PC-3 (cell line): ENCODE measurements around the gene TBK1. TPM values are rescaled to one million over a fixed set of nuclear protein-coding genes. Genes with fewer than 3 reads are reported as not detected.

ENCODE experiments used
- ATAC-seq: fragments of 200-7000 bp; cut with Tn5 transposase; 2 replicates; pipeline ENCODE4 v1.9.1; 2020; ENCODE audit warnings: mild to moderate bottlenecking, moderate library complexity
- BruUV-seq: library from RNA; stranded (reverse); fragments of 400-500 nt; replicated peaks from 2 replicates; lab custom pipeline; 2021; lab: Mats Ljungman, UMichigan
- CTCF ChIA-PET: fragments of 300-600 bp; sonication (Branson Sonifier 250); formaldehyde crosslinking; loops from one replicate; lab custom pipeline; 2022; ENCODE audit warnings: antibody characterized with exemption; lab: Charles Lee
- POLR2A ChIA-PET: fragments of 300-600 bp; sonication (Branson Sonifier 250); formaldehyde crosslinking; loops from one replicate; lab custom pipeline; 2022; ENCODE audit warnings: antibody characterized with exemption; ENCODE audit not compliant: unreplicated experiment; lab: Charles Lee
- DNase-seq: peaks from one replicate; pipeline ENCODE4 v3.0.0-alpha.2; 2015
- H2AFZ ChIP-seq: fragments of 300-600 bp; sonication (generic); 2 replicates; pipeline ENCODE4 v1.6.0; 2016; ENCODE audit warnings: antibody characterized with exemption, low read length
- H3F3A ChIP-seq: fragments of 300-600 bp; sonication (generic); one replicate; pipeline ENCODE4 v1.6.0; 2017; ENCODE audit warnings: antibody characterized with exemption, low read length, control low read depth, mild to moderate bottlenecking; ENCODE audit not compliant: unreplicated experiment
- H3K27ac ChIP-seq: fragments of 300-600 bp; sonication (generic); 2 replicates; pipeline ENCODE4 v1.5.1; 2016; ENCODE audit warnings: mild to moderate bottlenecking, low read length
- H3K27me3 ChIP-seq: fragments of 300-600 bp; sonication (generic); 2 replicates; pipeline ENCODE4 v1.6.1; 2016; ENCODE audit warnings: low read length, mixed read lengths
- H3K36me3 ChIP-seq: fragments of 300-600 bp; sonication (generic); 2 replicates; pipeline ENCODE4 v1.6.1; 2016; ENCODE audit warnings: low read depth, mixed run types, low read length, mixed read lengths
- H3K4me1 ChIP-seq: fragments of 300-600 bp; sonication (generic); 2 replicates; pipeline ENCODE4 v1.5.1; 2016; ENCODE audit warnings: low read length; ENCODE audit not compliant: insufficient read depth
- H3K4me2 ChIP-seq: fragments of 300-600 bp; sonication (generic); 2 replicates; pipeline ENCODE4 v1.6.0; 2016; ENCODE audit warnings: low read length
- H3K4me3 ChIP-seq: fragments of 300-600 bp; sonication (generic); 2 replicates; pipeline ENCODE4 v1.5.1; 2016; ENCODE audit warnings: mild to moderate bottlenecking, low read length, mixed read lengths
- H3K79me2 ChIP-seq: fragments of 300-600 bp; sonication (generic); 2 replicates; pipeline ENCODE4 v1.6.1; 2017; ENCODE audit warnings: low read length, mixed read lengths
- H3K9ac ChIP-seq: fragments of 300-600 bp; sonication (generic); 2 replicates; pipeline ENCODE4 v1.6.0; 2016; ENCODE audit warnings: mild to moderate bottlenecking, low read length
- H3K9me2 ChIP-seq: fragments of 300-600 bp; sonication (generic); replicated peaks from 2 replicates; pipeline ENCODE4 v1.6.1; 2016; ENCODE audit warnings: mixed run types, low read length, mixed read lengths
- H3K9me3 ChIP-seq: fragments of 300-600 bp; sonication (generic); 2 replicates; pipeline ENCODE4 v1.6.1; 2016; ENCODE audit warnings: low read length, mixed read lengths
- H4K20me1 ChIP-seq: fragments of 300-600 bp; sonication (generic); 2 replicates; pipeline ENCODE4 v1.6.1; 2016; ENCODE audit warnings: low read length, mixed read lengths
- CTCF ChIP-seq: fragments of 300-600 bp; sonication (generic); conservative IDR thresholded peaks from 2 replicates; pipeline ENCODE4 v1.5.1; 2017; ENCODE audit warnings: antibody characterized with exemption, low read depth, mild to moderate bottlenecking, low read length
- EZH2 ChIP-seq: fragments of 300-600 bp; sonication (generic); IDR thresholded peaks from one replicate; pipeline ENCODE4 v1.6.1; 2017; ENCODE audit warnings: antibody characterized with exemption, mild to moderate bottlenecking, low read length; ENCODE audit not compliant: unreplicated experiment
- EZH2phosphoT487 ChIP-seq: fragments of 300-600 bp; sonication (generic); IDR thresholded peaks from 2 replicates; pipeline ENCODE4 v1.6.1; 2018; ENCODE audit warnings: mild to moderate bottlenecking, antibody characterized with exemption, low read length, borderline replicate concordance
- intact Hi-C: fragments of 100-400 bp; cut with micrococcal nuclease; formaldehyde crosslinking; loops from 2 replicates; pipeline ENCODE4 v1.9.0; 2023
- total RNA-seq: library from RNA; depleted of rRNA; stranded (reverse); fragments of >200 nt; gene quantifications from 2 replicates; pipeline ENCODE4 v1.2.3, GENCODE V29; 2014

The TBK1 gene
- total RNA-seq, 1 experiment from 2014 or later: 23.7 TPM

- CTCF ChIA-PET: no interaction called here
Measured at GRCh38 chr12:64531665-64532334, 79.9 kb downstream of the TBK1 start.

GRCh38 chr12:64532734-64533351 is 80.9 kb downstream of the TBK1 start:
- no peaks in the 10 kb centered on the region for H3K9me2 ChIP-seq
- no peaks in the 10 kb centered on the region for H3K4me1 ChIP-seq
- no peaks in the 10 kb centered on the region for H3K27me3 ChIP-seq
- no peak for TF ChIP-seq EZH2phosphoT487
- no peak for TF ChIP-seq CTCF
- TF ChIP-seq EZH2: no peak
- CTCF ChIA-PET: interaction anchor here (0.6 kb wide), 1 partner anchor 182 kb away, joined by 4 read pairs; no protein-coding TSS in a partner anchor
- H3K4me2 ChIP-seq: no peak overlapping the region
- no peaks in the 10 kb centered on the region for H4K20me1 ChIP-seq
- POLR2A ChIA-PET: no interaction called here
- no peak overlapping the region for H3K4me3 ChIP-seq
- DNase-seq (no peak), ATAC-seq (no peak)
- H3F3A ChIP-seq: no peaks in the 10 kb centered on the region
- H3K36me3 ChIP-seq: no peaks in the 10 kb centered on the region
- no peaks in the 10 kb centered on the region for H3K9me3 ChIP-seq
- no peak overlapping the region for H3K27ac ChIP-seq
- no TSS peak for BruUV-seq
- H2AFZ ChIP-seq: no peak overlapping the region
- no peaks in the 10 kb centered on the region for H3K79me2 ChIP-seq
- H3K9ac ChIP-seq: no peak overlapping the region
- intact Hi-C loops: no loop called here

More at GRCh38 chr12:64531665-64532334, 79.9 kb downstream of the TBK1 start:
- no peak overlapping the region for H2AFZ ChIP-seq
- DNase-seq (no peak), ATAC-seq (no peak)
- H3K4me3 ChIP-seq: no peak overlapping the region
- H3K9me2 ChIP-seq: no peaks in the 10 kb centered on the region
- no TSS peak for BruUV-seq
- intact Hi-C loops: no loop called here
- no peak for TF ChIP-seq CTCF
- no peak for TF ChIP-seq EZH2phosphoT487
- no peak for TF ChIP-seq EZH2
- no peaks in the 10 kb centered on the region for H3K36me3 ChIP-seq
- POLR2A ChIA-PET: no interaction called here
- no peaks in the 10 kb centered on the region for H4K20me1 ChIP-seq
- H3K9me3 ChIP-seq: no peaks in the 10 kb centered on the region
- no peak overlapping the region for H3K9ac ChIP-seq
- H3K27ac ChIP-seq: no peak overlapping the region
- no peak overlapping the region for H3K4me2 ChIP-seq
- no peaks in the 10 kb centered on the region for H3K4me1 ChIP-seq
- no peaks in the 10 kb centered on the region for H3F3A ChIP-seq
- H3K27me3 ChIP-seq: no peaks in the 10 kb centered on the region
- no peaks in the 10 kb centered on the region for H3K79me2 ChIP-seq

- Histone ChIP-seq H3K9me3 (no peaks in the 10 kb centered on the region), H3K36me3 (no peaks in the 10 kb centered on the region), H3K4me1 (no peaks in the 10 kb centered on the region), H3K27ac (no peak overlapping the region), H3K9ac (no peak overlapping the region), H3K4me3 (no peak overlapping the region), H3K27me3 (no peaks in the 10 kb centered on the region), H2AFZ (no peak overlapping the region), H3K4me2 (no peak overlapping the region), H3F3A (no peaks in the 10 kb centered on the region), H3K9me2 (no peaks in the 10 kb centered on the region), H3K79me2 (no peaks in the 10 kb centered on the region), H4K20me1 (no peaks in the 10 kb centered on the region)
- CTCF ChIA-PET: interaction anchor here (0.6 kb wide), 2 partner anchors 22 to 26 kb away, joined by 3 read pairs; no protein-coding TSS in a partner anchor
- TF ChIP-seq EZH2 (no peak), CTCF (no peak)
- no TSS peak for BruUV-seq
- ATAC-seq (no peak), DNase-seq (no peak)
- intact Hi-C loops: no loop called here
- POLR2A ChIA-PET: no interaction called here
Measured at GRCh38 chr12:64534672-64535199, 82.8 kb downstream of the TBK1 start.
